GM12873 (cell line): ENCODE measurements around the gene FOLR2.

Source experiments
- TF ChIP-seq, protein P1 (sequence below): IDR thresholded peaks from 2 replicates; pipeline ENCODE4 v1.5.1; 2012; ENCODE audit warnings: low read depth, mild to moderate bottlenecking, moderate library complexity, low read length, control low read depth; ENCODE audit not compliant: insufficient read depth; ENCODE audit errors: missing control alignments

FOLR2 gene

GRCh38 chr11:72253392-72253791 lies 36.8 kb downstream of the FOLR2 start:
- TF ChIP-seq, protein P1, sequence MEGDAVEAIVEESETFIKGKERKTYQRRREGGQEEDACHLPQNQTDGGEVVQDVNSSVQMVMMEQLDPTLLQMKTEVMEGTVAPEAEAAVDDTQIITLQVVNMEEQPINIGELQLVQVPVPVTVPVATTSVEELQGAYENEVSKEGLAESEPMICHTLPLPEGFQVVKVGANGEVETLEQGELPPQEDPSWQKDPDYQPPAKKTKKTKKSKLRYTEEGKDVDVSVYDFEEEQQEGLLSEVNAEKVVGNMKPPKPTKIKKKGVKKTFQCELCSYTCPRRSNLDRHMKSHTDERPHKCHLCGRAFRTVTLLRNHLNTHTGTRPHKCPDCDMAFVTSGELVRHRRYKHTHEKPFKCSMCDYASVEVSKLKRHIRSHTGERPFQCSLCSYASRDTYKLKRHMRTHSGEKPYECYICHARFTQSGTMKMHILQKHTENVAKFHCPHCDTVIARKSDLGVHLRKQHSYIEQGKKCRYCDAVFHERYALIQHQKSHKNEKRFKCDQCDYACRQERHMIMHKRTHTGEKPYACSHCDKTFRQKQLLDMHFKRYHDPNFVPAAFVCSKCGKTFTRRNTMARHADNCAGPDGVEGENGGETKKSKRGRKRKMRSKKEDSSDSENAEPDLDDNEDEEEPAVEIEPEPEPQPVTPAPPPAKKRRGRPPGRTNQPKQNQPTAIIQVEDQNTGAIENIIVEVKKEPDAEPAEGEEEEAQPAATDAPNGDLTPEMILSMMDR, result no peak

DNA sequence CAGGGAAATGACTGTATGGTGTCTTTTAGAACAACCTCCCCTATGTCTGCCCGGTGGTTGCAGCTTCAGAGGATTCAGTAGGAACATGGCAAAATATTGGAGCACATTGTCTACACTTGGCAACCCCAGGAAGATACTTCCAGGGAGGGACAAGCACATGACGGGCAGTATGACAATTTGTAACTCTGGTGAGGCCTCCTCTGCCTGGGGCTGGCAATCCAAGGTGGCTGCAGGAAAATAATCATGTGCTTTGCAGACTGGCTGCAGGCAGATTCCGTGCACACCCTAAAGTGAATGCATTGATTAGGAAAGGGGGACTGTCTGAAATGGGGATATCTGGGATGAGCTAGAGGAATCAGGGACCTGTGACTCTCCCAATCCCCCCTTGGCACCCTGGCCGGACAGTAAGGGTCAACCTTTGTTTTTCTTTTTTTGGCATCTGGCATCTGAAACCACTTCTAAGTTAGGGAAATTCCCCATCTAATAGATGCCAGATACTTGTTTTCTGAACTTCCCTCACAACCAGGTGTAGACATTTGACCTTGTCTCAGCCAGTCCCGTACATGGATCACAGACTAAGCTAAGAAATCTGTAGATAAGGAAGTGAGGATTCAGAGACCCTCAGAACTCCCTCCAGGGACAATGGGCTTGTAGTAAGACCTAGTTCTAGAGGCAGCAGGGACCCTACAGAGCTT lies 37.9 kb downstream of the FOLR2 start:
- TF ChIP-seq, protein P1, result no peak

GRCh38 chr11:72257570-72257969 lies 41.0 kb downstream of the FOLR2 start:
- TF ChIP-seq, protein P1, result no peak

DNA sequence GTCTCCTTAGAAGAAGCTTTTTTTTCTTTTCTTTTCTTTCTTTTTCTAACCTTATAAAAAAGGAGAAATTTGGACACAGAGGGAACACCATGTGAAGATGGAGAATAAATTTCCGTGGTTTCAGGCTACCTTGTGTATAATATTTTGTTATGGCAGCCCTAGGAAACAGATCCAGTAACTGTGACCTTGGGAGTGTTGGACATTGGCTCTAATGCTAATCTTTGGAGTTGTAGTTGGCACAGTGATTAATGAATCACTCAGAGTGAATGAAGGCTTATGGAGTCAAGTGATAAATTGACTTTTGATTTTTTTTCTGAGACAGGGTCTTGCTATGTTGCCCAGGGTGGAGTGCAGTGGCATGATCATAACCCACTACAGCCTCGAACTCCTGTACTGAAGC lies 42.9 kb downstream of the FOLR2 start:
- TF ChIP-seq, protein P1, result no peak

DNA sequence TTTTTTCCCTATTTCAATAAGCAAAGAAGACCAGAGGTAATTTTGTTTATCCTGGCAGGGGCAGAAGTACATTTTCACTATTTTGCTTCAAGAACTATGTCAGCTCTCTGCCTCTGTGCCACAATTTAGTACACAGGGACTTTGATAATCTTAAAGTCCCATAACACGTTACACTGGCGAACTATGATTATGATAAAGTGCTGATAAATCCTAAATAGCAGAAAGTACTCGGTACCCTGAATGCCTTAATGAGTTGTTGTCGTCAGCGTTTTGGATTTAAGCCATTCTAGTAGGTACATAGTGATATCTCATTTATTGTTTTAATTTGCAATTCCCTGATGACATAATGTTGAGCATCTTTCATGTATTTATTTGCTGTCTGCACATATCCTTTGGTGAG lies 44.0 kb downstream of the FOLR2 start:
- TF ChIP-seq, protein P1, result no peak

DNA sequence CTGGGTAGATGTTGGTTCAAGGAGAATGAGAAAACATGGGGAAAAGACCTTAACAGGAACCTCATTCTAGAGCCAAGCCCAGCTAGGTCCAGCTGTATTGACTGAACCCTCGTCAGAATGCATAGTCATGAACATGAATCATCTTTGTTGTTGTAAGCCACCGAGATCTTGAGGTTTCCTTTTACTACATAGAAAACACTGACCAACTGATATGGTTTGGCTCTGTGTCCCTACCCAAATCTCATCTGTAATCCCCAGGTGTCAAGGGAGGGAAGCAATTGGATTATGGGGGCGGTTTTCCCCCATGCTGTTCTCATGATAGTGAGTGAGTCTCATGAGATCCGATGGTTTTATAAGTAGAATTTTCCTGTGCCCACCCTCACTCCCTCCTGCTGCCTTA lies 46.8 kb downstream of the FOLR2 start:
- TF ChIP-seq, protein P1, result no peak

DNA sequence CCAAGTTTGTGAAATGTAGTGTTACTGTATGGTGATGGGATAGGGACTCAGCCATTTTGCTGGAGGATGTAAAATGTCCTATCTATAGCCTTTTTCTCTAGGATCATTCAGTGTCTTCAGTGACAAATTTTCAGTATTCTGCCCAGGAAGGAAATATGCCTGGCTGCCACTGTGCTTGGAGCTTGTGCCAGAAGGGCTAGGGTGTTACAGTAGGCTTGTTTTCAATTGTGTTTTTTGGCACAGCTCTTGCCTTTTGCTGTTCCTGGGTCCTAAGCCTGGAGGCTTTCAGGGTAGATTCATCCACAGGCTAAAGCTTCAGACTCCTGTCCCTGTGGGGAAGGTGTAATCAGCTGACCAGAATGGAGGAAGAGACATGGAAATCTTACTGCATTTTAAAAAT lies 49.4 kb downstream of the FOLR2 start:
- TF ChIP-seq, protein P1, result no peak
